Measurements from ENCODE around the gene UNC93A. TPM values are rescaled to one million over a fixed set of nuclear protein-coding genes. Genes with fewer than 3 reads are reported as not detected.
"Not testable (repeated sequence)": the region's sequence is repeated elsewhere in the genome, so short reads cannot be mapped to it uniquely, and the experiment has no call there.

Gene UNC93A
- total and polyA plus RNA-seq, 7 donors, result not detected

- H3K36me3 ChIP-seq (ENCODE audit: insufficient read depth in 1 of 2, low read depth in 1 of 2), result no peaks in the 10 kb centered on the region
- DNase-seq, result no peak
- H3K27me3 ChIP-seq (ENCODE audit: insufficient read depth in 3 of 3, low read length in 2 of 3), result peaks cover 7 to 26% (median 9%) of the 10 kb centered on the region in 3 donors
- no peak for TF ChIP-seq CTCF (IDR thresholded peaks at IDR 0.05)
- intact Hi-C loops (cut with DNase I), result no loop called here
- no peak overlapping the region for H3K27ac ChIP-seq
- no peak overlapping the region for H3K4me3 ChIP-seq
- no peaks in the 10 kb centered on the region for H3K4me1 ChIP-seq
- H3K9me3 ChIP-seq, result no peaks in the 10 kb centered on the region
- WGBS, 3 donors, result 69 to 79% (median 78%) methylated on average over 3 of the region's 3 CpGs
- ATAC-seq, result no peak
Measured at GRCh38 chr6:167356874-167357273, 65.8 kb downstream of the UNC93A start.

GRCh38 chr6:167358394-167358793 is 67.3 kb downstream of the UNC93A start:
- 70 to 80% (median 77%) methylated on average over 3 of the region's 11 CpGs for WGBS, 3 donors
- H3K4me3 ChIP-seq, result not testable (repeated sequence)

GRCh38 chr6:167361170-167361569 is 70.1 kb downstream of the UNC93A start:
- WGBS, 3 donors, result 26 to 46% (median 27%) methylated on average over 1 of the region's 1 CpG
- intact Hi-C loops (cut with DNase I); H3K4me3 ChIP-seq; DNase-seq; H3K36me3 ChIP-seq (ENCODE audit: insufficient read depth in 1 of 2, low read depth in 1 of 2); H3K4me1 ChIP-seq; H3K9me3 ChIP-seq; ATAC-seq; H3K27ac ChIP-seq: not testable (repeated sequence)
- peaks cover 3 to 10% (median 5%) of the 10 kb centered on the region in 3 donors for H3K27me3 ChIP-seq (ENCODE audit: insufficient read depth in 3 of 3, low read length in 2 of 3)

More at GRCh38 chr6:167358394-167358793, 67.3 kb downstream of the UNC93A start:
- H3K27ac ChIP-seq; intact Hi-C loops (cut with DNase I); H3K4me1 ChIP-seq; ATAC-seq; H3K9me3 ChIP-seq; H3K36me3 ChIP-seq (ENCODE audit: insufficient read depth in 1 of 2, low read depth in 1 of 2); DNase-seq: not testable (repeated sequence)
- peaks cover 3 to 19% (median 5%) of the 10 kb centered on the region in 3 donors for H3K27me3 ChIP-seq (ENCODE audit: insufficient read depth in 3 of 3, low read length in 2 of 3)

Other genes starting within 250 kb of the UNC93A start
- gene CCR6, start 168.2 kb upstream of the UNC93A start, total RNA-seq, result not detected
- gene CCR6, start 168.2 kb upstream of the UNC93A start, polyA plus RNA-seq, result under 1 TPM in 2 of 3 donors, not detected in 1; 0.01 to 0.05 TPM
- gene GPR31, start 133.3 kb upstream of the UNC93A start, total RNA-seq, result not detected
- not detected for gene GPR31, start 133.3 kb upstream of the UNC93A start, polyA plus RNA-seq
- not detected for gene TTLL2, start 33.8 kb downstream of the UNC93A start, total RNA-seq
- gene TTLL2, start 33.8 kb downstream of the UNC93A start, polyA plus RNA-seq, result not detected